ENCODE results near the gene HES4. TPM values are rescaled to one million over a fixed set of nuclear protein-coding genes. Genes with fewer than 3 reads are reported as not detected.

HES4 gene
- total RNA-seq, 4 donors from 2014 or later, result 12.7 to 34.8 (median 31.6) TPM

- Histone ChIP-seq H3K27me3 (no peaks in the 10 kb centered on the region), H3K9me3 (no peaks in the 10 kb centered on the region), H3K36me3 (peaks cover 25% of the 10 kb centered on the region), H3K4me1 (peaks cover 43% of the 10 kb centered on the region), H3K27ac (no peak within 1 kb of the TSS), H3K4me3 (peak within 1 kb of the TSS; percentile 95)
- no peak for DNase-seq (ENCODE audit: low spot score in 2 of 2)
- TF ChIP-seq CTCF (IDR thresholded peaks at IDR 0.05) (no peak), EP300 (IDR thresholded peaks at IDR 0.05) (no peak), POLR2AphosphoS5 (IDR thresholded peaks at IDR 0.05) (no peak), POLR2A (IDR thresholded peaks at IDR 0.05) (no peak)
- WGBS, result 4% methylated on average over 21 of the region's 109 CpGs
Observed at GRCh38 chr1:960363-961131, 39.4 kb downstream of the HES4 start, which contains the start of gene KLHL17. KLHL17 (plus strand) TSS chr1:960584; CDS start chr1:960694, 110 bp downstream.

- DNase-seq (ENCODE audit: low spot score in 2 of 2), result no peak
- Histone ChIP-seq H3K4me3 (peak overlapping the region; percentile 95), H3K36me3 (peaks cover 32% of the 10 kb centered on the region), H3K27me3 (no peaks in the 10 kb centered on the region), H3K4me1 (peaks cover 42% of the 10 kb centered on the region), H3K27ac (no peak overlapping the region), H3K9me3 (no peaks in the 10 kb centered on the region)
- 13% methylated on average over 31 of the region's 57 CpGs for WGBS
- no peak for TF ChIP-seq POLR2A (IDR thresholded peaks at IDR 0.05)
- no peak for TF ChIP-seq EP300 (IDR thresholded peaks at IDR 0.05)
- no peak for TF ChIP-seq CTCF (IDR thresholded peaks at IDR 0.05)
- TF ChIP-seq POLR2AphosphoS5 (IDR thresholded peaks at IDR 0.05), result no peak
Observed at GRCh38 chr1:959731-960362, 40.0 kb downstream of the HES4 start.

- Histone ChIP-seq H3K4me3 (peak within 1 kb of the TSS; percentile 95), H3K9me3 (no peaks in the 10 kb centered on the region), H3K36me3 (peaks cover 40% of the 10 kb centered on the region), H3K4me1 (peaks cover 42% of the 10 kb centered on the region), H3K27ac (no peak within 1 kb of the TSS), H3K27me3 (no peaks in the 10 kb centered on the region)
- peak; percentile 95 to 97 for DNase-seq (ENCODE audit: low spot score in 2 of 2)
- peak in 1 of 3 donors; percentile 30 for TF ChIP-seq POLR2AphosphoS5 (IDR thresholded peaks at IDR 0.05)
- no peak for TF ChIP-seq EP300 (IDR thresholded peaks at IDR 0.05)
- WGBS, result 0% methylated on average over 14 of the region's 101 CpGs
Observed at GRCh38 chr1:958823-959730, 40.8 kb downstream of the HES4 start, which contains the start of gene NOC2L. NOC2L (minus strand) TSS chr1:959256; CDS start chr1:959240, 16 bp downstream.

GRCh38 chr1:956636-957035 is 43.3 kb downstream of the HES4 start:
- Histone ChIP-seq H3K27ac (no peak overlapping the region), H3K36me3 (peaks cover 55% of the 10 kb centered on the region), H3K27me3 (no peaks in the 10 kb centered on the region), H3K4me1 (peaks cover 41% of the 10 kb centered on the region), H3K9me3 (no peaks in the 10 kb centered on the region), H3K4me3 (no peak overlapping the region)
- no peak for DNase-seq (ENCODE audit: low spot score in 2 of 2)
- no peak for TF ChIP-seq POLR2AphosphoS5 (IDR thresholded peaks at IDR 0.05)
- no peak for TF ChIP-seq POLR2A (IDR thresholded peaks at IDR 0.05)
- no peak for TF ChIP-seq CTCF (IDR thresholded peaks at IDR 0.05)
- TF ChIP-seq EP300 (IDR thresholded peaks at IDR 0.05), result no peak
- 90% methylated on average over 8 of the region's 11 CpGs for WGBS

GRCh38 chr1:955474-955873 is 44.4 kb downstream of the HES4 start:
- Histone ChIP-seq H3K27me3 (no peaks in the 10 kb centered on the region), H3K36me3 (peaks cover 66% of the 10 kb centered on the region), H3K4me1 (peaks cover 34% of the 10 kb centered on the region), H3K27ac (no peak overlapping the region), H3K9me3 (no peaks in the 10 kb centered on the region), H3K4me3 (no peak overlapping the region)
- 79% methylated on average over 6 of the region's 6 CpGs for WGBS
- no peak for TF ChIP-seq POLR2A (IDR thresholded peaks at IDR 0.05)
- no peak for TF ChIP-seq EP300 (IDR thresholded peaks at IDR 0.05)
- TF ChIP-seq POLR2AphosphoS5 (IDR thresholded peaks at IDR 0.05), result no peak
- no peak for TF ChIP-seq CTCF (IDR thresholded peaks at IDR 0.05)
- no peak for DNase-seq (ENCODE audit: low spot score in 2 of 2)
